CD14-positive monocyte (primary cell): ENCODE data around the gene BTAF1. TPM values are rescaled to one million over a fixed set of nuclear protein-coding genes. Genes with fewer than 3 reads are reported as not detected.
A peak's percentile ranks its signal among the peaks of the same experiment; 100 is the strongest.

ENCODE experiments used
- DNase-seq, 3 donors: peaks; one replicate each; pipeline ENCODE4 v3.0.0-alpha.2; 2011 to 2022
- H2AFZ ChIP-seq: 2 replicates; pipeline ENCODE4 v1.6.0; 2012; ENCODE audit warnings: mild to moderate bottlenecking, low read depth, low read length, inconsistent platforms; ENCODE audit not compliant: insufficient read depth, poor library complexity, severe bottlenecking
- H3K27ac ChIP-seq, 2 donors: 1 replicate in 1 of 2; 2 replicates in 1 of 2; pipeline ENCODE4 v1.5.1; 2012 to 2013; ENCODE audit warnings: low read length in 2 of 2, control low read depth in 1 of 2, inconsistent platforms in 1 of 2, low read depth in 1 of 2, mild to moderate bottlenecking in 1 of 2
- H3K27me3 ChIP-seq, 2 donors: one replicate each; pipeline versions ENCODE4 v1.6.0 to v1.6.1; 2011 to 2013; ENCODE audit warnings: low read length in 2 of 2; ENCODE audit not compliant: control insufficient read depth in 2 of 2, insufficient read depth in 2 of 2
- H3K36me3 ChIP-seq, 2 donors: replicated peaks in 1 of 2; 1 replicate in 1 of 2; 2 replicates in 1 of 2; pipeline versions ENCODE4 v1.5.1 to v1.6.1; 2012 to 2013; ENCODE audit warnings: low read length in 2 of 2, control low read depth in 1 of 2, inconsistent platforms in 1 of 2, mild to moderate bottlenecking in 1 of 2; ENCODE audit not compliant: insufficient read depth in 2 of 2, control insufficient read depth in 1 of 2
- H3K4me1 ChIP-seq, 2 donors: 1 replicate in 1 of 2; 2 replicates in 1 of 2; pipeline versions ENCODE4 v1.5.1 to v1.6.1; 2012 to 2013; ENCODE audit warnings: low read length in 2 of 2, control low read depth in 1 of 2, inconsistent platforms in 1 of 2, mild to moderate bottlenecking in 1 of 2, moderate library complexity in 1 of 2; ENCODE audit not compliant: insufficient read depth in 2 of 2, control insufficient read depth in 1 of 2
- H3K4me2 ChIP-seq: replicated peaks from 2 replicates; pipeline ENCODE3; 2012; ENCODE audit warnings: low read length, moderate library complexity, mild to moderate bottlenecking; ENCODE audit not compliant: poor library complexity, severe bottlenecking; ENCODE audit errors: extremely low read depth
- H3K4me3 ChIP-seq, 3 experiments: fragments of 200-600 bp in 1 of 3; sonication (generic) in 1 of 3; replicated peaks in 1 of 3; 1 replicate in 2 of 3; 2 replicates in 1 of 3; pipeline ENCODE4 v1.5.1; 2011 to 2013; ENCODE audit warnings: low read length in 3 of 3, mild to moderate bottlenecking in 3 of 3, control low read depth in 2 of 3, low read depth in 2 of 3, inconsistent platforms in 1 of 3, moderate library complexity in 1 of 3
- H3K79me2 ChIP-seq: 2 replicates; pipeline ENCODE4 v1.6.0; 2012; ENCODE audit warnings: mild to moderate bottlenecking, control low read depth, inconsistent platforms, low read length, moderate library complexity; ENCODE audit not compliant: insufficient read depth
- H3K9ac ChIP-seq: 2 replicates; pipeline ENCODE4 v1.6.0; 2017; ENCODE audit warnings: low read length, mild to moderate bottlenecking; ENCODE audit not compliant: insufficient read depth, poor library complexity, severe bottlenecking
- H3K9me3 ChIP-seq, 2 donors: replicated peaks in 1 of 2; 1 replicate in 1 of 2; 2 replicates in 1 of 2; pipeline versions ENCODE4 v1.5.1 to v1.6.1; 2012 to 2013; ENCODE audit warnings: low read length in 2 of 2, control low read depth in 1 of 2; ENCODE audit not compliant: control insufficient read depth in 1 of 2, insufficient read depth in 1 of 2
- H4K20me1 ChIP-seq: 2 replicates; pipeline ENCODE4 v1.6.0; 2012; ENCODE audit warnings: mild to moderate bottlenecking, low read length, control low read depth, moderate library complexity; ENCODE audit not compliant: insufficient read depth
- H3K27ac Mint-ChIP-seq, 7 donors: one replicate each; pipeline ENCODE4 v1.8.0; 2020; ENCODE audit warnings: mild to moderate bottlenecking in 7 of 7, mixed read lengths in 7 of 7, moderate library complexity in 6 of 7, inconsistent platforms in 2 of 7
- H3K27me3 Mint-ChIP-seq, 3 donors: one replicate each; pipeline ENCODE4 v1.8.0; 2021 to 2022; ENCODE audit warnings: low read depth in 3 of 3, mild to moderate bottlenecking in 3 of 3, mixed read lengths in 3 of 3, moderate library complexity in 3 of 3, inconsistent platforms in 1 of 3
- H3K36me3 Mint-ChIP-seq, 2 donors: one replicate each; pipeline ENCODE4 v1.8.0; 2020; ENCODE audit warnings: mixed read lengths in 2 of 2, inconsistent platforms in 1 of 2, mild to moderate bottlenecking in 1 of 2
- H3K4me1 Mint-ChIP-seq: one replicate; pipeline ENCODE4 v1.8.0; 2020; ENCODE audit warnings: mild to moderate bottlenecking, mixed read lengths
- H3K4me3 Mint-ChIP-seq, 2 donors: one replicate each; pipeline ENCODE4 v1.8.0; 2020; ENCODE audit warnings: mild to moderate bottlenecking in 2 of 2, mixed read lengths in 2 of 2, moderate library complexity in 1 of 2
- H3K9me3 Mint-ChIP-seq, 7 donors: one replicate each; pipeline ENCODE4 v1.8.0; 2020 to 2022; ENCODE audit warnings: mixed read lengths in 7 of 7, mild to moderate bottlenecking in 6 of 7, moderate library complexity in 6 of 7, inconsistent platforms in 2 of 7
- WGBS: methylation state at CpG from one replicate; pipeline ENCODE4 v1.1.5; 2013; ENCODE audit warnings: missing lambda C conversion rate; ENCODE audit not compliant: insufficient coverage; 5-methylcytosine and 5-hydroxymethylcytosine counted together
- intact Hi-C, 2 donors: fragments of 100-400 bp; cut with micrococcal nuclease; formaldehyde crosslinking; loops; one replicate each; pipeline versions ENCODE4 v1.15.0 to v1.15.1; 2023
- polyA plus RNA-seq, 3 donors: library from polyadenylated mRNA; depleted of rRNA in 1 of 3; unstranded in 2 of 3; stranded (reverse) in 1 of 3; fragments of 300-500 nt in 2 of 3; fragments of >200 nt in 1 of 3; fragmentation: Illumina TruSeq in 2 of 3; gene quantifications; 1 replicate in 2 of 3; 2 replicates in 1 of 3; pipeline ENCODE4 v1.2.3, GENCODE V29; 2012 to 2021
- TF ChIP-seq, protein P1 (sequence below): fragments of 200-600 bp; IDR thresholded peaks from one replicate; pipeline ENCODE4 v1.8.0; 2022; ENCODE audit warnings: antibody characterized with exemption, mild to moderate bottlenecking

BTAF1 gene
- polyA plus RNA-seq, 3 donors: 3.7 to 59.8 (median 5.1) TPM

DNA sequence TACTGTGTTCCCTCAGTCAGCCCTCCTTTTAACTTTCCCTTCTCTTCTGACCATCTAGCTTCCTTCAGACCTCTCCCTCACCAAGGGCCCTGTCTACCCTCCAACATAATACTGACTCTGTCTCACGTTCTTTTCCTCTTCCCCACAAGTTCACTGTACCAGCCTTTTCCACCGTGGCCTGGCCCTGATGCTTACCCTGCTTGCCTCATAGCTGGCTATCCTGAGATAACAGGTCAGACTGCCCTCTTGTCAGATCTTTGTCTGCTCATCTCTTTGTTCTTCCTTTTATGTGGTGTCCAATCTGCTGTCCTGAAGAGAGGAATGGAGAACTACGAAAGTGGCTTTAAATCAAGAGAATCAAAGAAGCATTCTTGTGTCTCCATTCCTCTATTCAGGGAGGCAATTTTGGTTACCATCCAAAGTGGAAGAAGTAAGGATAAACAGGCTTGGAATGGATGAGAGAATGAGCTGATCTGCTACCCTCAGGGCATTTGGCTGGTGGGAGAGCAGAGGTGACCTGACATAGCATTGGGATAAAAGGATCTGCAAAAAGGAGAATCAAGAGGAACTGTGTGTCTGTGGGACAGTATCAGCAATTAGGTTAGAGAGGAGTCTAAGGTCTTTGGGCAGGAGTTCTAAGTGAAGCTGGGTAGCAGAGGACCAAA, 8.1 kb downstream of the BTAF1 start:
- Mint-ChIP-seq H3K9me3 (no peaks in the 10 kb centered on the region), H3K27ac (peak overlapping the region; percentile 10 to 87 (median 39)), H3K4me1 (peaks cover 40% of the 10 kb centered on the region), H3K4me3 (no peak overlapping the region), H3K27me3 (no peaks in the 10 kb centered on the region), H3K36me3 (peaks cover 28 to 40% of the 10 kb centered on the region in 2 donors)
- Histone ChIP-seq H3K79me2 (peaks cover 100% of the 10 kb centered on the region), H3K4me1 (peaks cover 18 to 24% of the 10 kb centered on the region in 2 donors), H3K36me3 (peaks cover 15 to 37% of the 10 kb centered on the region in 2 donors), H3K9ac (no peak overlapping the region), H3K27me3 (no peaks in the 10 kb centered on the region), H3K4me3 (no peak overlapping the region), H2AFZ (no peak overlapping the region), H3K4me2 (no peak overlapping the region), H3K27ac (peak overlapping the region in 1 of 2 donors; percentile 11), H4K20me1 (peaks cover 95% of the 10 kb centered on the region), H3K9me3 (no peaks in the 10 kb centered on the region)
- intact Hi-C loops: no loop called here
- DNase-seq: no peak
- TF ChIP-seq, protein P1, sequence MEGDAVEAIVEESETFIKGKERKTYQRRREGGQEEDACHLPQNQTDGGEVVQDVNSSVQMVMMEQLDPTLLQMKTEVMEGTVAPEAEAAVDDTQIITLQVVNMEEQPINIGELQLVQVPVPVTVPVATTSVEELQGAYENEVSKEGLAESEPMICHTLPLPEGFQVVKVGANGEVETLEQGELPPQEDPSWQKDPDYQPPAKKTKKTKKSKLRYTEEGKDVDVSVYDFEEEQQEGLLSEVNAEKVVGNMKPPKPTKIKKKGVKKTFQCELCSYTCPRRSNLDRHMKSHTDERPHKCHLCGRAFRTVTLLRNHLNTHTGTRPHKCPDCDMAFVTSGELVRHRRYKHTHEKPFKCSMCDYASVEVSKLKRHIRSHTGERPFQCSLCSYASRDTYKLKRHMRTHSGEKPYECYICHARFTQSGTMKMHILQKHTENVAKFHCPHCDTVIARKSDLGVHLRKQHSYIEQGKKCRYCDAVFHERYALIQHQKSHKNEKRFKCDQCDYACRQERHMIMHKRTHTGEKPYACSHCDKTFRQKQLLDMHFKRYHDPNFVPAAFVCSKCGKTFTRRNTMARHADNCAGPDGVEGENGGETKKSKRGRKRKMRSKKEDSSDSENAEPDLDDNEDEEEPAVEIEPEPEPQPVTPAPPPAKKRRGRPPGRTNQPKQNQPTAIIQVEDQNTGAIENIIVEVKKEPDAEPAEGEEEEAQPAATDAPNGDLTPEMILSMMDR: no peak
- WGBS: 95% methylated on average over 2 of the region's 3 CpGs

DNA sequence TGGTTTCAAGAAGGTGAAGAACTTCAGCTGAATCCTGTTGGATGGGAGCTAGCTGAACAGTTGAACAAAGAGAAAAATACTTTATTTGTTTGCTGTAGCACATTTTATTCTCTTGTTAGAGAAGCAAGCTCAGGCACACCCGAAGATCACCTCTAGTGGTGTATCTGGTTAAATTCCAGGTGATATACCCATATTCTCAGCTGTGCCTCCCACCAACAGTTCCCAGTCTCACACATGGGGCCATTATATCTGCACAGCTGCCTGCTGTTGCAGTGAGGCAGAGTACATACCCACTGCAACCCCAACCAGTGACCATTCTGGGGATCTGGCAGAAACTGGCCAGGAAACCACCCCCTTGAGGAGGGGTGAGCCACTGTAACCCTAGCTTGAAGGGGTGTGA, 9.2 kb downstream of the BTAF1 start:
- H3K27ac Mint-ChIP-seq: peak overlapping the region in 3 of 7 donors; percentile 4 to 78 (median 38)
- Histone ChIP-seq H3K27ac (peak overlapping the region in 1 of 2 donors; percentile 11), H3K79me2 (peaks cover 100% of the 10 kb centered on the region), H3K36me3 (peaks cover 22 to 48% of the 10 kb centered on the region in 2 donors), H3K27me3 (no peaks in the 10 kb centered on the region), H3K4me1 (peaks cover 18% of the 10 kb centered on the region in 2 donors), H3K4me2 (no peak overlapping the region), H3K4me3 (no peak overlapping the region), H3K9me3 (no peaks in the 10 kb centered on the region), H4K20me1 (peaks cover 100% of the 10 kb centered on the region), H3K9ac (no peak overlapping the region), H2AFZ (no peak overlapping the region)
- H3K4me3 Mint-ChIP-seq: no peak overlapping the region
- WGBS: no CpG with 5 or more reads among the region's 1 CpG
- peaks cover 31 to 50% of the 10 kb centered on the region in 2 donors for H3K36me3 Mint-ChIP-seq
- peaks cover 33% of the 10 kb centered on the region for H3K4me1 Mint-ChIP-seq
- TF ChIP-seq, protein P1: no peak
- intact Hi-C loops: no loop called here
- no peaks in the 10 kb centered on the region for H3K9me3 Mint-ChIP-seq
- DNase-seq: no peak
- H3K27me3 Mint-ChIP-seq: no peaks in the 10 kb centered on the region
